GM19467 (cell line): ENCODE data around the gene CFAP91.
A peak's percentile ranks its signal among the peaks of the same experiment; 100 is the strongest.
"Not testable (repeated sequence)": the region's sequence is repeated elsewhere in the genome, so short reads cannot be mapped to it uniquely, and the experiment has no call there.

Experiments used
- ATAC-seq: cut with Tn5 transposase; IDR thresholded peaks from one replicate; pipeline ENCODE4 v1.9.1; 2021; ENCODE audit warnings: mild to moderate bottlenecking, moderate library complexity; ENCODE audit not compliant: unreplicated experiment

CFAP91 gene

DNA sequence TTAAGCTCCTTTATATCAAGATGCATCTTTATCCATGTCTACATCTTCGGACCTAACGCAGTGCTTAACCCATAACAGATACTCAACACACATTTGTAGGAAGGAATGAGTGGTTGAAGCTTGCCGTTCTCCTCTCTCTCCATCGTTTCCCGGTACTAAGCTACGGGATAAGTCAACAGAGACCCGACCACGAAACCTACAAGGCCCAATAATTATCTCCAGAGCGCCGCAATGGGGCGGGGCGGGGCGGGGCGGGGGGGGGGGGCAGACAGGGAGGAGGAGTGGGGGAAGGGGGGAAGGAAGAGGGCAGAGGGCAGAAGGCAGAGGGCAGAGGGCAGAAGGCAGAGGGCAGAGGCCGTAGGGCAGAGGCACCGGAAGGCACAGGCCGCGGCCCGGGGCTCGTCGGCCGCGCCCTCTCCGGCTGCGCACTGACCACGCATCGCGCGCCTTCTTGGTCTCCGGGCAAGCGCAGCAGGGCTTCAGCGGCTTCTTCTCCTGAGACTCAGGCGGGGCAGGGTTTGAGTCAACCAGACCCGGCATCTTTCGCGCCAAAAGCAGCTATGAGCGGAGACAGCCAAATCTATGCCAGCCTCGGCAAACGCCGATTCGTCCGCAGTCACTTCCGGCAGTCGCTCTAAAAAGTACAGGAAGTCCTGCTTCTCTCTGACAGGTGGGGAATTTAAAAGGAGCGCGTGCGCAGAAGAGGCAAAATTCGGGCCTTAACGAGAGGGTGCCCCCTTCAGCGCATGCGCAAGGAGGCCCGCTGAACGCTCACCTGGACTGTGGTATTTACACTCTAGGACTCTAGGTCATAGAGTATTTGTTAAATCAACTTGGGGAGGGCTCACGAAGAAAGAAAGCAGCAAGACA lies 25.8 kb upstream of the CFAP91 start, which contains the start of gene COX17:
Gene COX17 (minus strand): TSS at position 636 of the 870 bp plus-strand sequence. CDS start 96 bp downstream, at position 540.
- ATAC-seq = peak; percentile 88

DNA sequence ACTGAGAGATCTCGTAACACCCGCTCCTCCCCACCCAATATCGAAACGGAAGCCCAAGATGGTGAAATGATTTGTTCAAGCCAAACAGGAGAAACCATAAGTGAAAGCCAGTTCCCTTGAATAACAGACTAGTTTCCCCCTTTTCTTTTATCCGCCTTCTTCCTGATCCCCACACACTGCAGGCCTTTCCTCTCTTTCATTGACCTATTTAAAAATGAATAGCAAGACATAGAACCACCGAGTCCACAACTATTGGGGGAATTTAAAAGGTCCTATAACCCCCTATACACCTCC lies 25.2 kb upstream of the CFAP91 start:
- ATAC-seq = no peak

DNA sequence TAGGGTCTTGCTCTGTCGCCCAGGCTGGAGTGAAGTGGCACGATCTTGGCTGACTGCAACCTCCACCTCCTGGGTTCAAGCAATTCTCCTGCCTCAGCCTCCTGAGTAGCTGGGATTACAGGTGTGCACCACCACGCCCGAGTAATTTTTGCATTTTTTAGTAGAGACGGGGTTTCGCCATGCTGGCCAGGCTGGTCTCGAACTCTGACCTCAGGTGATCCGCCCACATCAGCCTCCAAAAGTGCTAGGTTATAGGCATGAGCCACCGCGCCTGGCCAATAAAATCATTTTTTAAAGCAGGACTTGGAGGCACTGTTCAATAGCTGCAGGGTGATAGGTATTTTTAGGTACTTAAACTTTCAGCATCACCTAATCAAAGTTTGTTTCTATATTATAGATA lies 24.6 kb upstream of the CFAP91 start:
- not testable (repeated sequence) for ATAC-seq

DNA sequence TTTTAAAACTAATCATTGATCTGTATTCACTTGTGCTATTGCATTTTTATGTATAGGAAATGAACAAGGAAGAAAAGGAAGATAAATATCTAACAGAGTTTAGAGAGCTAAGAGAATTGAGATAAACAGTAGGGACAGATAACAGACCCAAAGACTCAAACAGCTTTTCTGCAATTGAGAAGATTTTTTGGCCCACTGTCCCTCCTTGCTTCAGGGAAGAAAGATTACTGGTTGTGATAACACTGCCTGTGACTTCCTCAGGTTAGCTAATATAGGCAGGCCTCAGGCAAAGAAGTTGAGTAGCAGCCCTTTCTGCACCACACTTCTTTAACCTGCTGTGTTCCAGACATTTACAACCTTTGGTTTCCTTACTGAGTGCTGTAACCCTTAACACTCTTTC lies 22.9 kb upstream of the CFAP91 start:
- ATAC-seq = no peak

DNA sequence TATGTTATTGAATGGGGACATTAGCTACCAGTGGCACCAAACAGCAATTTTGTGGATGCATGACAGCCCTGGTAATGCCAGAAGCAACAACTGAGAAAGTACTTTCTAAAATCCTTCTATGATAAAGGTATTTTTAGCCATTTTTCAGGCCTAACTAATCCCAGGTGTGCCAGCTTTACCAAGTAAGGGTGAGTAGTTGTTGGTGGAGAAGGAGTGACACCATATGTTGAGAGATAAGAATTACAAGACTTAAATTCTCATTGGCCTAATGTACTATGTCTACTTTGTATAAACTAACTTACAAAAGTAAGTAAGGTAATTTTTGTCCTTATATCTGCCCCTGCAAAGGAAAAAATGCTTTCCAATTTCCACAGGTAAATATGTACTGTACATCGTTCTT lies 21.5 kb upstream of the CFAP91 start:
- ATAC-seq = no peak

DNA sequence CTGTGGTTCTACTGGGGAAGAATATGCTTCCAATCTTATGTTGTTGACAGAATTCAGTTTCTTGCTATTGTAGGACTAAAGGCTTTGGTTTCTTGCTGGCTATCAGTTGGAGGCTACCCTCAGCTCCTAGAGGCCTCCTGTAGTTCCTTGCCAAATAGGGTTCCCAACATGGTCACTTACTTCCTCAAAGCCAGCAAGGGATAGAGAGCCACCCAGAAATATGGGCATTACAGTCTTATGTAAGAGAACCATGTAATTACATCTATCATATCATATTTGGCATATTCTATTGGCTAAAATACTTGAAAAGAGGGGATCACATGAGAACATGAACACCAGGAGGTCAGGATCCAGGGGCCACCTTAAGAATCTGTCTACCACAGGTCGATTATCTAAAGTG lies 19.4 kb upstream of the CFAP91 start:
- ATAC-seq = no peak

DNA sequence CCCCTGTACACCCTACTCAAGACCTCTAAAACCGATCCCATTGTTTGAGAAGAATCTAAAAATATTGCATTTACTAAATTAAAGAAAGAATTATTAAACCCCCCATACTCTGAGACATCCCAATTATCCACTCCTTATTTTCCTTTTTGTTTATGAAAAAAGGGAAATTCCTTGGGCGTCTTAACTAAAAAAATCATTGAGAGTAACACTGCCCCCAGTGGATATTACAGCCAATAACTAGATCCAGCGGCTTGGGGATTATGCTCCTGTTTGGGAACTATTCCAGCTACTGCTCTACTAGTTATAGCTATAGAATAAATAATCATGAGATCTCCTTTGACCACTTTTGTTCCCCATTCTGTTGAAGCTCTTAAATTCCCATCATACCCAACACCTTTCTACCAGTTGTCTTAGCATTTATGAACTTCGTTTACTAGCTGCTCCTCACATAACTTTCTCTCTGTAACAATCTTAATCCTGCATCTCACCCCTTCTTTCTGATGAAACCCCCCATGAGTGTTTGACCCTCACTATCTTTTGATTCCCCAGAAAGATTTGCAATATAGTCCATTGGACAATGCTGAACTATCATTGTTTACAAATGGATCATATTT lies 12.7 kb upstream of the CFAP91 start:
- no peak for ATAC-seq

DNA sequence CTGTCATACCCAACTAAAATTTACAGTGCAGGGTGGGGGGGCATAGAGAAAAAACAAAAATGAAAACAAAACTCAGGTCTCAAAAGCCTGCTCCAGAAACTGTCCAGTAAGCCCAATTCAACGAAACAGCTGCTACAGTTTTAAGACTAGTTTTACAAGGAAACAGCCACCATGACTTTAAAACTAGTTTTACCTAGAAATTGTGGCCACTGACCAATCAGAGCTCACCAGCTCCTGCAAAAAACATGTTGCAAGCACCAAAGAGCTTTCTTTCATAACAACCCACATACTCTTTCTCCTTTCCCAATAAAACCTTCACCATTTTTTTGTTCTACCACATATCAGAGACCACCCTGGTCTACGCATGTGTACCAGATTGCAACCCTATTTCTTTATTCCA lies 7.3 kb upstream of the CFAP91 start:
- no peak for ATAC-seq

DNA sequence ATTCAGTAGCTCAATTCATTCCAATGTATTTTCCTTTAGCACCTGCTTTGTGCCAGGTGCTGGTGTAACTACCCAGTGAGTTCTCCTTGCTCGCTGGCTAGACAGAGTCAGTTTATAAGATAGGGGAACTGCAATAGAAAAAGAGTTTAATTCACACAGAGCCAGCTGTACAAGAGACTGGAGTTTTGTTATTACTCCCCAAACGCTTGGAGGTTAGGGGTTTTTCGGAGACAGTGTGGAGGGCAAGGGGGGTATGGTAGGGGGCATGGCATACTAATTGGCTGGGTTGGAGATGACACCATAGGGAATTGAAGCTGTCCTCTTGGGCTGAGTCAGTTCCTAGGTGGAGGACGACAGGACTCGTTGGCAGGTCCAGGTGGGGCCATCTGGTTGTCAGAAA lies 5.4 kb upstream of the CFAP91 start:
- ATAC-seq = no peak

DNA sequence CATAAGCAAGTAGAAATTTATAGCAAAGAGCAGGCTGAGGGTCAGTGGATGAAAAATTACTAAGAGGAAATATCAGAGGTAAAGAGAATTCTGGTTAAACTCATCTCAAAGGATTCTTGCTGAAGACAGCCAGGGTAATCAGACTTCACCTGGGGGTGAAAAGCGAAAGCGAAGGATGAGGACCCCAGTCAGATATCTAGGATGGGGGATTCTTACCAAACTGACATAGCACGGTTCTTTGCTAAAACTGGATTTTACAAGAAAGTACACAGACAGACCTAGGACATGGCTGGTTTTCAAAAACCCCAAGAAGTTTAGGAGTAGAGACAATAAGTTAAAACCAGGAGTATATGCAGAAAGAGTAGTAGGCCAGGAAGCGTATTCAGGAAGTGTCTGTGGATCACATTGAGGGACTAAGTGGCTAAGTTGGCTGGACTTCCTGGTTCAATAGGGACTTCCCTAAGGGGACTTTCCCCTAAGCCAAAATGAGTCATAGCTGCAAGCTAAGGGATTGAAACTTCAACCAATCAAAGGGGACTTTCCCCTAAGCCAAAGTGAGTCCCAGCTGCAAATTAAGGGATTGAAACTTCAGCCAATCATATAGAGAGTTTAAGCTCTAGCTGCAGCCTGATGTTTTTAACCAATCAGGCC lies 2.4 kb upstream of the CFAP91 start:
- no peak for ATAC-seq

DNA sequence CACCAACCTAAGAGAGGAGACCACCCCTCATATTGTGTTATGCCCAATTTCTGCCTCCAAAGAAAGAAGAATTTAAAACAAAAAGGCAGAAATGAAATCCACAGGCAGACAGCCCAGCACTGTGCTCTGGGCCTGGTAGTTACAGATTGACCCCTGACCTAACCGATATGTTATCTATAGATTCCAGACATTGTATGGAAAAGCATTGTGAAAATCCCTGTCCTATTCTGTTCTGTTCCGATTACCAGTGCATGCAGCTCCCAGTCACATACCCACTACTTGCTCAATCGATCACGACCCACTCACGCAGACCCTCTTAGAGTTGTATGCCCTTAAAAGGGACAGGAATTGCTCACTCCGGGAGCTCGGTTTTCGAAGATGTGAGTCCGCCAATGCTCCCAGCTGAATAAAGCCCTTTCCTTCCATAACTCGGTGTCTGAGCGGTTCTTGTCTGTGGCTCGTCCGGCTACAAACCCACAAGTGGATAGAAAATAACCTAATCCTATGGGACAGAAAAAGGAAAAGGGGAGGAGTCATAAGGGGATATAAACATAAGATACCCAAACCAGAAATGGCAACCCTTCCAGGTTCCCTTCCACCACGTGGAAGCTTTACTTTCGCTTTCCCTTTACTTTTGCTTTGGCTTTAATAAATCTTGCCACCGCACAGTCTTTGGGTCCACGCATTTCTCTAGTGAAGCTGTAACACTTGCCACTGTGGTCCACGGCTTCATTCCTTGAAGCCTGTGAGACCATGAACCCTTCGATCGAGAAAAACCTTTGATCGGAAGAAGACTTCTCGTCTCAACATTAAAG lies 1.7 kb upstream of the CFAP91 start:
- no peak for ATAC-seq

DNA sequence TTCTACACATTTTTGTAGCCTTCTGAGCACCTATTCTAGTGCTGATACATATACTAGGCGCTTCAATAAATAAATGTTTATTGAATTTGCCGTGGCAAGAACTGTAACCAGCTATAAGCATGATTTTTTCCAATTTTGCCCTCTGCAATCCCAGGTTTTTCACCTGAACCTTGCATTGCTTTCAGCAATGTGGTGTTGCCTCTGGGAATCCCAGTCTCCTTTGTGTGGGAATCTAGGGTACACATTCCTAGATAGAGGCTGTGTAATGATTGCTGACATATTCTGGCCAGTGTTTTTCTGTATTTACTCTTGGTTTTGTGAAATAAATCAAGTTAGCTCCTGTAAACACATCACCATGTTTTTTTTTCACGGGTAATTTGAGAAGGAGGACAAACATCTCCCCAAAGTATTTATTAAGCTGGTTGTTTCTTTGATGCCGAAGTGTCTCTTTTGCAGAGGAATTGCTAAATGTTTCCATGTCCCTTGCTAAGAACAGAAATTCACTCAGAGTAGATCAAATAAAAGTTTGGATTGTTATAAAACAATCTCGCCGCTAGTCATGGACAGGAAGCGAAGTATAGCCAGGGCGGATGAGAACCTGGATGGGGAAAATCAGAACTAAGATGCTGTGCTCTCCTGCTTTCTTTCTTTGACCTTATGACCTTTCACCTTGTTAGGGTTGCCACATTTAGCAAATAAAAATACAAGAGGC lies 1.2 kb downstream of the CFAP91 start:
- no peak for ATAC-seq

DNA sequence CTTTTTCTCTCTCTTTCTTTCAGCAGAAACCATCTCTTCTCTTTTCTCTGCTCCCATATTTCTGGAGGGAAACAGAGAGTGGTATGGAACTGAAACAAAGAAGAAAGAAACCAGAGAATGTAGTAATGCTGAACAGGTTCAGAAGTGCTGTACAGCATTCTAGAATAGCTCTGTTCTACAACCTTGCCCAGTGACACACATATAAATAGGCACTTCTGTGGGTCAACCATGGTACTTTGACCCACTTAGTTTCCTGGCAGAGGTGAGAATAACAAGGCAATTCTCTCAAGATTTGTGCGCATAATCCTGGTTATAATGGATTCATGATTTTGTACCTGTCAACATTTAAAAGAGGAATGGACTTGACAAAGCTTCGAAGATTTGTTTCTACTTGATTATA lies 12.3 kb downstream of the CFAP91 start:
- no peak for ATAC-seq

DNA sequence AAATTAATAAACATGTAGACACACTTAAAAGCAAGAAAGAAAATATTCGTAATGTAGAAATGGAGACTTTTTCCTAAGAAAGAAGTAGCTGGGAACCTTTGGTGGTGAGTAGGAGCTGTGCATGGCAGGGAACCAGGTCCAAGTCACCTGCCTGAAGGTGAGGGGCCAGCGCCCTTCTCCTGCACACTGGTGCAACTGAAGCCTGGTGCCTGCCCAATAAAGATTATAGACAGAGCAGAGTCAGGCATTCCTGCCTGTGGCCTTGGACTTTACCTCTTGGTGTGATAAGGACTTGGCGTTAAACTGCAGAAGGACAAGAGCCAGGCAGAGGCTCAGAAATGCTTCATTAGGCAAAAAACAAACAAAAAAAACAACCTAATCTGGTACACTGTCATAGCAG lies 14.2 kb downstream of the CFAP91 start:
- no peak for ATAC-seq

DNA sequence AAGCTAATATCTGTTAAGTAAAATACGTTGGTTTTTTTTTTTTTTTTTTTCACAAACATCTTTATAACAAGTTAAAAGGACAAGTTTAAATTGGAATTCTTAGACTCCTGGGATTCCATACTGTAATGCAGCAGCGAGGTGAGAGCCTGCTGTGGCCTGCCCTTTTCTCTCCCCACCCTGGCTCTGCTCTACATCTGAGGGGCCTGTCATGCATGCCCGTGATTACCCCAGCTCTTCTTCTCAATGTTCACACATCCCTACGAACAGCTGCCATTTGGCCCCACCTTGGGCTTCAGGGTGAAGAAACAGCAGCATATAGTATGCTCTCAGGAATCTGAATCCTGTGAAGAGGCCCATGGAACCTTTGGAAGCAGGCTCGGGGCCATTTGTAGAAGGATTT lies 14.7 kb downstream of the CFAP91 start:
- no peak for ATAC-seq

DNA sequence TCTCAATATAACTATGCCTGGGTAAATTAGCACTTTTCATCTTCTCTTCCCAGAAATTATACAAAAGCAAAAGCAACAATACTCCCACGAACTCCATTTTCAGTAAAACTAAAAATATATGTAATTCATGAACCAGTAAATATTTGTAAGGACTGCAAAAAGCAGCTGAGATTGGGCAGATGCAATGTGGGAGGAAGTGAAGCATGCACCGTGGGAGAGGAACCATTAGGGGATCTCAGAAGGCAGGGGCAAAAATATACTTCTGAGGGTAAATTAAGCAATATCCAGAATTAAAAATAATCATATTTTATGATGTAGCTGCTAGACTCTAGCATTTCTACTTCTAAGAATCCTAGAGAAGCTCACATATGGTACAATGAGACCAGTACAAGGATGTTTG lies 20.2 kb downstream of the CFAP91 start:
- ATAC-seq = no peak

DNA sequence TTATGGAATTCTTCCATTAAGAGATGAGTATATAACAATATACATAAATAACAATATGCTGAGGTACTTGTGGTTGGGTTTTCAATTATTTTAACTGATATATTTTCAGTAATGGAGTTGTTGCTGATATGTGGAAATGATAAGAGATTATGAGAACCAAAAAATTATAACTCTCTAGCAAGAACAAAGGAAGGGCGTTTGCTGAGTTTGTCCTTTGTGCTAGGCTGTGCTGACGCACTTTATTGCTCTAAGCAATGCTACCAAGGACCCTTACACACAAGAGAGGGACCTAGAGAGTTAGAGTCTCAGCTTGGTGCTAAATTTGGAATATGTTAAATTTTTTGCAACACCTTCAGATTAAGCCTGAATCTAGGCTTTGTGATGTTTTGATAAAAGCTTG lies 24.1 kb downstream of the CFAP91 start:
- ATAC-seq = no peak

DNA sequence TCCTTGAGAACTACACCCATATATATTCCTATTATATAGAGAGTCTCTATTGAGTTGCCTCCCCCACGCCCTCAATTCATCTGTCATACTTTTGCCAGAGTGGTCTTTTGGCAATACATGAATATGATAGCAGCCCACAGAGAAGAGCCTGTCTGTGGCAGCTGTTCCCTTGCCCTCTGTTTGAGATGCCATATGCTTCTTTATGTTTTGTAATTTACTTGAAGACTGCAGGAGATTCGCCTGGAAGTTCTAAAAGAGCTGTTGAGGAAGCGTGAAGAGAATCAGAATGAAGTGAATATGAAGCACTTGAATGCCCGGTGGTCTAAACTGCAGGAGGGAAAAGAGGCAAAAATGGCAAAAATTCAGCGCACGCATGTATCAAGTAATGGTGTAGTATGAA lies 27.2 kb downstream of the CFAP91 start:
- ATAC-seq = no peak

DNA sequence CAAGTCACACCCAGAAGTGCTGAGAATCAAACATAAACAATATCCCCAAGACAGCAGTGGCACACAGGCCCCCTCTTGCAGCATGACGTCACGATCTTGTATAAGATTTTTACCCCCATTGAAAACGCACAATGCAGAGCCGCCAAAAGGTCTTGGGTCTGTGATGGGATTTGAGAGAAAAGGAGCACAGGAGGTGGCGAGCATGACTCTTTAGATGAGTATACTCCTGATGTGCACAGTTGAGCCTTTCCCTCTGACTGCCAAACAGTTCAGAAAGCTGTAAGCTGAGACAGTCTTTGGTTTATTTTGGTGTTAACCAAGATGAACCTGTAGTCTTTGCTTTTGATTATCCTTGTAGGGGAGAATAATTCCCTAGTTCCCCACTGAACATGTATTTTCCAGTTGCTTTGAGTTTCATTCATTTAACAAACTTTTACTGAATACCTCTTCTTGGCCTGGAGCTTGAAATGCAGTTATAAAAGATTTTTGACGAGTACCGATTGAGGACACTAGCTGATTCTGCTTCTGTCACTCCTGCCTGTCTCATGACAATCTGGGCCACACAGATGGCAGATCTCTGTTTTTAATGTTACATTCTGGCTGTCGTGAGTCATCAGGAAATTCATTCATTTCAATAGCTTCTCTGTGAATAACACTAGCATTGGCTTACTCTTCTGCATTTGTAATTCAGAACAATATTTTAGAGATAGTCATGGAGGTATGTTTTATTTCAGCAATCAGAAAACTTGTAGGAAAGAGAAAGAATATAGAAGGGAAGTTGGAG lies 28.9 kb downstream of the CFAP91 start:
- ATAC-seq = no peak

DNA sequence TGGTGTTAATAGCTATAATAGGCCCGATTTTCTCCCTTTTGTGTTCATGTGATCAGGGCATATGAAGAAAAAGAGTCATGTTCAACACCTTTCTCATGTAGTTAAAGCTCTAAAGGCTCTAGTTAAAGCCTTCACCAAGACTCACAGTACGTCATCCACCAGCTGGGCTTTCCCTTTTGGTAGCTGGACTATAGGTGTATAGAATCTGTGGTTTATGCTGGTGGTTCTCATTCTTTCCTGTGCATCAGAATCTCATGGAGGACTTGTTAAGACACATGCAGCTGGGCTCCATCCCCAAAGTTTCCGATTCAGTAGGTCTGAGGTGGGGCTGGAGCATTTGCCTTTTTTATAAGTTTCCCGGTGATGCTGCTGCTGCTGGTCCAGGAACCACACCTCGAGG lies 31.0 kb downstream of the CFAP91 start:
- no peak for ATAC-seq
